ENCODE measurements around the gene HTR5A. TPM values are rescaled to one million over a fixed set of nuclear protein-coding genes. Genes with fewer than 3 reads are reported as not detected.

Gene HTR5A
- total and polyA plus RNA-seq, 2 donors (not counting 1 experiment from before 2014, with no cell fraction given): not detected

DNA sequence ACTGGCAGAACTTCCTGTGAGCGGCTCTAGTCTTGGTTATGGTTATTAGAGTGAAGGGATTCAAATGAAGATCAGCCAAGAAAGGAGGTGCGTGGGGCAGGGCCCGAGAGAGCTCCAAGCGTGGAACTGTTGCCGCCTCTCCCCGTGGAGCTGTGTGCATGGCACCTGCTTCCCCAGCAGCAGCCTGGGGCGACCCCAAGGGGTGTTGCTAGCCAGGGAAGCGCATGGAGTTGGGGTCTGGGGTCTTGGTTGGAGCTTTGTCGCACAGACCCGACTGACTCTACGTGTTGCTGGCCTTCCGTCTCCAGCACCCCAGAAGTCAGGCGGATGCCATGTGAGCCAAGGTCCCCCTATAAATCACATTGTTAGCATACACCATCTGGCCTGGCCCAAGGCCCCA is 61.0 kb downstream of the HTR5A start:
- Histone ChIP-seq H3K27me3 (replicated peaks in 1 of 4; ENCODE audit: control extremely low read depth in 1 of 4, control insufficient read depth in 3 of 4, insufficient read depth in 4 of 4, low read length in 3 of 4) (peaks cover 0 to 3% (median 0%) of the 10 kb centered on the region in 4 experiments), H3K79me2 (ENCODE audit: control insufficient read depth, insufficient read depth, low read length) (no peaks in the 10 kb centered on the region), H3K9me3 (ENCODE audit: control extremely low read depth in 1 of 3, control insufficient read depth in 2 of 3, insufficient read depth in 1 of 3, low read length in 2 of 3) (no peaks in the 10 kb centered on the region), H3K36me3 (replicated peaks in 1 of 2; ENCODE audit: control extremely low read depth in 1 of 2, control insufficient read depth in 1 of 2, extremely low read depth in 1 of 2, insufficient read depth in 2 of 2, low read length in 1 of 2) (no peaks in the 10 kb centered on the region), H3K27ac (ENCODE audit: low read length in 2 of 2) (no peak overlapping the region), H3K4me2 (replicated peaks; ENCODE audit: low read depth, low read length, poor library complexity, severe bottlenecking) (no peak overlapping the region), H3K4me3 (ENCODE audit: control extremely low read depth in 1 of 5, extremely low read depth in 1 of 5, insufficient read depth in 1 of 5, low read depth in 2 of 5, low read length in 4 of 5) (no peak overlapping the region), H3K9ac (ENCODE audit: low read length) (no peak overlapping the region), H2AFZ (ENCODE audit: insufficient read depth, low read depth, low read length, poor library complexity, severe bottlenecking) (no peak overlapping the region), H3K4me1 (ENCODE audit: control insufficient read depth in 2 of 2, insufficient read depth in 2 of 2, low read length in 2 of 2) (no peaks in the 10 kb centered on the region), H4K20me1 (ENCODE audit: control insufficient read depth, insufficient read depth, low read length, poor library complexity, severe bottlenecking) (no peaks in the 10 kb centered on the region)
- ATAC-seq (ENCODE audit: low read depth) (no peak), DNase-seq (no peak)
- WGBS (ENCODE audit: insufficient coverage): 83% methylated on average over 7 of the region's 13 CpGs
- H3K4me3 Mint-ChIP-seq: no peak overlapping the region
- intact Hi-C loops (cut with micrococcal nuclease): no loop called here
- ChIA-PET POLR2A (no interaction called here), CTCF (no interaction called here)
- TF ChIP-seq EZH2 (IDR thresholded peaks at IDR 0.05; ENCODE audit: borderline replicate concordance, insufficient read depth, low read depth, low read length, poor library complexity, severe bottlenecking): no peak
- TF ChIP-seq, protein P1, sequence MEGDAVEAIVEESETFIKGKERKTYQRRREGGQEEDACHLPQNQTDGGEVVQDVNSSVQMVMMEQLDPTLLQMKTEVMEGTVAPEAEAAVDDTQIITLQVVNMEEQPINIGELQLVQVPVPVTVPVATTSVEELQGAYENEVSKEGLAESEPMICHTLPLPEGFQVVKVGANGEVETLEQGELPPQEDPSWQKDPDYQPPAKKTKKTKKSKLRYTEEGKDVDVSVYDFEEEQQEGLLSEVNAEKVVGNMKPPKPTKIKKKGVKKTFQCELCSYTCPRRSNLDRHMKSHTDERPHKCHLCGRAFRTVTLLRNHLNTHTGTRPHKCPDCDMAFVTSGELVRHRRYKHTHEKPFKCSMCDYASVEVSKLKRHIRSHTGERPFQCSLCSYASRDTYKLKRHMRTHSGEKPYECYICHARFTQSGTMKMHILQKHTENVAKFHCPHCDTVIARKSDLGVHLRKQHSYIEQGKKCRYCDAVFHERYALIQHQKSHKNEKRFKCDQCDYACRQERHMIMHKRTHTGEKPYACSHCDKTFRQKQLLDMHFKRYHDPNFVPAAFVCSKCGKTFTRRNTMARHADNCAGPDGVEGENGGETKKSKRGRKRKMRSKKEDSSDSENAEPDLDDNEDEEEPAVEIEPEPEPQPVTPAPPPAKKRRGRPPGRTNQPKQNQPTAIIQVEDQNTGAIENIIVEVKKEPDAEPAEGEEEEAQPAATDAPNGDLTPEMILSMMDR (IDR thresholded peaks at IDR 0.05): no peak
- H3K9me3 Mint-ChIP-seq (ENCODE audit: insufficient read depth): no peaks in the 10 kb centered on the region
- H3K4me1 Mint-ChIP-seq: no peaks in the 10 kb centered on the region
- H3K27ac Mint-ChIP-seq: no peak overlapping the region
- peaks cover 4% of the 10 kb centered on the region for H3K27me3 Mint-ChIP-seq

DNA sequence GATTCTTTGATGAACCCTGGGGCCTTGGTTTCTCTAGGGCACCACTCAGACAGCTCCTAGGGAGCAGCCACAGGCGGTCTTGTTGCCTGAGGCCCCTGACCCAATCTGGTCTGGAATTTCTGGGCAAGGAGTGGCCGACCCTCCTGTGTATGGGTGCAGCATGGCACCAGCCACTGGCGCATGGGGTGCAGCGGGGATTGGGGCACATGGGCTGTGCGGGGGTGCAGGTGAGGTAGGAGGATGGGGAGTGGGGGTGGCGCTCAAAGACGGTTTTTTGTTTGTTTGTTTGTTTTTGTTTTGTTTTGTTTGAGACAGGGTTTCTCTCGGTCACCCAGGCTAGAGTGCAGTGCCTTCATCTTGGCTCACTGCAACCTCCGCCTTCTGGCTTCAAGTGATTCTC is 62.3 kb downstream of the HTR5A start:
- Histone ChIP-seq H3K27ac (ENCODE audit: low read length in 2 of 2) (no peak overlapping the region), H3K36me3 (replicated peaks in 1 of 2; ENCODE audit: control extremely low read depth in 1 of 2, control insufficient read depth in 1 of 2, extremely low read depth in 1 of 2, insufficient read depth in 2 of 2, low read length in 1 of 2) (no peaks in the 10 kb centered on the region), H2AFZ (ENCODE audit: insufficient read depth, low read depth, low read length, poor library complexity, severe bottlenecking) (no peak overlapping the region), H4K20me1 (ENCODE audit: control insufficient read depth, insufficient read depth, low read length, poor library complexity, severe bottlenecking) (no peaks in the 10 kb centered on the region), H3K27me3 (replicated peaks in 1 of 4; ENCODE audit: control extremely low read depth in 1 of 4, control insufficient read depth in 3 of 4, insufficient read depth in 4 of 4, low read length in 3 of 4) (peaks cover 0 to 3% (median 0%) of the 10 kb centered on the region in 4 experiments), H3K4me1 (ENCODE audit: control insufficient read depth in 2 of 2, insufficient read depth in 2 of 2, low read length in 2 of 2) (no peaks in the 10 kb centered on the region), H3K79me2 (ENCODE audit: control insufficient read depth, insufficient read depth, low read length) (no peaks in the 10 kb centered on the region), H3K9me3 (ENCODE audit: control extremely low read depth in 1 of 3, control insufficient read depth in 2 of 3, insufficient read depth in 1 of 3, low read length in 2 of 3) (no peaks in the 10 kb centered on the region), H3K4me2 (replicated peaks; ENCODE audit: low read depth, low read length, poor library complexity, severe bottlenecking) (no peak overlapping the region), H3K9ac (ENCODE audit: low read length) (no peak overlapping the region), H3K4me3 (ENCODE audit: control extremely low read depth in 1 of 5, extremely low read depth in 1 of 5, insufficient read depth in 1 of 5, low read depth in 2 of 5, low read length in 4 of 5) (no peak overlapping the region)
- intact Hi-C loops (cut with micrococcal nuclease): no loop called here
- ATAC-seq (ENCODE audit: low read depth): no peak
- no peaks in the 10 kb centered on the region for H3K27me3 Mint-ChIP-seq
- H3K27ac Mint-ChIP-seq: no peak overlapping the region
- 95% methylated on average over 9 of the region's 9 CpGs for WGBS (ENCODE audit: insufficient coverage)
- H3K4me1 Mint-ChIP-seq: no peaks in the 10 kb centered on the region
- no peak overlapping the region for H3K4me3 Mint-ChIP-seq
- CTCF ChIA-PET: no interaction called here
- no peak for DNase-seq
- POLR2A ChIA-PET: no interaction called here
- no peaks in the 10 kb centered on the region for H3K9me3 Mint-ChIP-seq (ENCODE audit: insufficient read depth)
- TF ChIP-seq, protein P1 (IDR thresholded peaks at IDR 0.05): no peak
- TF ChIP-seq EZH2 (IDR thresholded peaks at IDR 0.05; ENCODE audit: borderline replicate concordance, insufficient read depth, low read depth, low read length, poor library complexity, severe bottlenecking): no peak
